Measurements from ENCODE around the gene CCDC178.

DNA sequence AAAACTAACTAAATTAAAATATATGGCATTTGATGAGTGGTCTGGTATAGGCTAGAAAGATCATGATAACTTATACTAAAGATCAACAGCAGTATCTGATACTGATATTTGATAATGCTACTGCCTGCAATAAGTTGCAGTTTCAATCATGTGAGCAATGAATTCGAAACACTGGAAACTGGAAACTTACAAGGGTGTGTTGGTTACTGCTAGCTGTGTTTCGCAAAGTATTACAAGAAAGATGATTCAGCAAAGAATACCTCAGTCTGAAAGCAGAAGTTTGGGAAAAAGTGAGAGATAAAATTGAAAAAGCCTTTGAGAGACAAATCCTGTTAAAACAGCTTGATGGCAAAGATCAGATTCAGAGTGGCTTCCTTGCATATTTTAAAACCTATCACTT is 294.5 kb downstream of the CCDC178 start:
- TF ChIP-seq YY1 (IDR thresholded peaks at IDR 0.05; ENCODE audit: insufficient read depth, insufficient read length) (no peak), SUZ12 (IDR thresholded peaks at IDR 0.05; ENCODE audit: extremely low read depth, insufficient read depth, insufficient read length) (no peak), ZNF274 (IDR thresholded peaks at IDR 0.05; ENCODE audit: low read depth, low read length) (no peak)
